GM12801 (cell line): ENCODE measurements around the gene VPS37D.

Source experiments
- TF ChIP-seq, protein P1 (sequence below): IDR thresholded peaks from one replicate; pipeline ENCODE4 v1.5.1; 2011; ENCODE audit warnings: control low read depth; ENCODE audit not compliant: insufficient read length; ENCODE audit errors: extremely low read depth

Gene VPS37D

GRCh38 chr7:73668103-73668885 lies 663 bp downstream of the VPS37D start:
- TF ChIP-seq, protein P1, sequence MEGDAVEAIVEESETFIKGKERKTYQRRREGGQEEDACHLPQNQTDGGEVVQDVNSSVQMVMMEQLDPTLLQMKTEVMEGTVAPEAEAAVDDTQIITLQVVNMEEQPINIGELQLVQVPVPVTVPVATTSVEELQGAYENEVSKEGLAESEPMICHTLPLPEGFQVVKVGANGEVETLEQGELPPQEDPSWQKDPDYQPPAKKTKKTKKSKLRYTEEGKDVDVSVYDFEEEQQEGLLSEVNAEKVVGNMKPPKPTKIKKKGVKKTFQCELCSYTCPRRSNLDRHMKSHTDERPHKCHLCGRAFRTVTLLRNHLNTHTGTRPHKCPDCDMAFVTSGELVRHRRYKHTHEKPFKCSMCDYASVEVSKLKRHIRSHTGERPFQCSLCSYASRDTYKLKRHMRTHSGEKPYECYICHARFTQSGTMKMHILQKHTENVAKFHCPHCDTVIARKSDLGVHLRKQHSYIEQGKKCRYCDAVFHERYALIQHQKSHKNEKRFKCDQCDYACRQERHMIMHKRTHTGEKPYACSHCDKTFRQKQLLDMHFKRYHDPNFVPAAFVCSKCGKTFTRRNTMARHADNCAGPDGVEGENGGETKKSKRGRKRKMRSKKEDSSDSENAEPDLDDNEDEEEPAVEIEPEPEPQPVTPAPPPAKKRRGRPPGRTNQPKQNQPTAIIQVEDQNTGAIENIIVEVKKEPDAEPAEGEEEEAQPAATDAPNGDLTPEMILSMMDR: no peak

DNA sequence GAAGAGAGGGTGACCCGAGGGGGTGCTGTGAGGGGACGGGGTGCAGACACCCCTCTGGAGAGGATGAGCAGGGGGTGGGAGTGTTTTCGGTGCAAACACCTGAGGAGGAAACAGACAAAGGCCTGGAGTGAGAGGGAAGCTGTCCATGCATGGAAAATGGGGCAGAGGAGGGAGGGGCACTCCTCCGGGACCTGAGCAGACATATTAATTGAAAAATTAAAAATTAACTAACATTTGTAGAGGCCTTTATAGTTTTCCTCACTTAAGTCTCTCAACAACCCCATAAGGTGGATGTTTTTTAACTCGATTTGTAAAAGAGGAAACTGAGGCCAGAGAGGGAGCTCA lies 1.2 kb downstream of the VPS37D start:
- TF ChIP-seq, protein P1: no peak

DNA sequence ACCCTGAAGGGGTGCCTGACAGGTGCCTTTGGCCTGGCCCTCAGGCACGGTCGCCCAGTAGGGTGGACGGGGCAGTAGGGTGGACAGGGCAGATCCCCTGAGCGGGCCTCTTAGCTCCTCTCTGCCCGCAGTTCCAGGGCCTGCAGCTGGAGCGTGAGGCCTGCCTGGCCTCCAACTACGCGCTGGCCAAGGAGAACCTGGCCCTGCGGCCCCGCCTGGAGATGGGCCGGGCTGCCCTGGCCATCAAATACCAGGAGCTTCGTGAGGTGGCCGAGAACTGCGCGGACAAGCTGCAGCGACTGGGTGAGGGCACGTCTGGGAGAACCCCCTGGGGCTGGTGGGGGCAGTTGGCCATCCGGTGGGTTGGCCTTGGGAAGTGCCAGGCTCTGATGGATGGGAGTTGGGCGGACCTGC lies 1.7 kb downstream of the VPS37D start:
- TF ChIP-seq, protein P1: no peak

GRCh38 chr7:73669858-73670385 lies 2.3 kb downstream of the VPS37D start:
- TF ChIP-seq, protein P1: no peak

DNA sequence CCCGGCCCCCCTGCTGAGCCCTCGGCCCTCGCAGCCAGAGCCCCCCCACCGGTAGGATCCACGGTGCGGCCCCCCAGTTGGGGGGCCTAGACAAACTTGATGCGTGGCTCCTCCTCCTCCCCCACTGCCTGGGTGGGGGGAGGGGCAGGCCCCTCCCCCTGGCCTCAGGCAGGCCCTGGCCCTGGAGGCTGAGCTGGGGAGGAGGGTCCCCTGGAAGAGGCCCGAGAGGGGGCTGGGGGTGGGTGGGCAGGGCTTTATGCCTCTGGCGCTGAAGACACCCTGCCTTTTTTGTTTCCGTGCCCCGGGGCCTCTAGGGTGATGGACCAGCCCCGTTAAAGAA lies 3.7 kb downstream of the VPS37D start:
- TF ChIP-seq, protein P1: no peak

DNA sequence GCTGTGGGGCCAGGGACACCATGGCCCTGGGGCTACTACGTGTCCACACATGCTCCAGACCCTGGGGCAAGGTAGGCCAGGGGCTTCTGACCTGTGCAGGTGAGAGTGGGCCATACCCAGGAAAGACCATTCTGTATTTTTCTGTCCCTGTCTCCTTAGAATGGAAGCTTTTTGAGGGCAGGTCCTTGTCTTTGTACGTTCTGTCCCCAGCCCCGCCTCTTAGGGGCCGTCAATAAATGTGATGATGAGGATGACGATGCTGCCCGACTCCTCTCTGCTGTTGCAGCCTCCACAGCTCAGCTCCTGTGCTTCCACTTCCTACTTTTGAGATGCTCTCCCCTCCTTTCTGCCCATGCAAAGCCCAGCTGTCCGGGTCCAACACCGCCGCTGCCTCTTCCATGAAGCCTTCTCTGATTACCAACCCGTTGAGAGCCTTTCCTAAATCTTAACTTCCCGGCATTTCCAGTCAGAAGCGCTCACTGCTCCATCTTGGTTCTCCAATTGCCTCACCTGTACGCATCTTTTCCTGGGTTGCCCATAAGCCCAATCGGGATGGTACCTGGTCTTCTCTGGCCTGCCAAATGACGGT lies 4.3 kb downstream of the VPS37D start:
- TF ChIP-seq, protein P1: no peak

DNA sequence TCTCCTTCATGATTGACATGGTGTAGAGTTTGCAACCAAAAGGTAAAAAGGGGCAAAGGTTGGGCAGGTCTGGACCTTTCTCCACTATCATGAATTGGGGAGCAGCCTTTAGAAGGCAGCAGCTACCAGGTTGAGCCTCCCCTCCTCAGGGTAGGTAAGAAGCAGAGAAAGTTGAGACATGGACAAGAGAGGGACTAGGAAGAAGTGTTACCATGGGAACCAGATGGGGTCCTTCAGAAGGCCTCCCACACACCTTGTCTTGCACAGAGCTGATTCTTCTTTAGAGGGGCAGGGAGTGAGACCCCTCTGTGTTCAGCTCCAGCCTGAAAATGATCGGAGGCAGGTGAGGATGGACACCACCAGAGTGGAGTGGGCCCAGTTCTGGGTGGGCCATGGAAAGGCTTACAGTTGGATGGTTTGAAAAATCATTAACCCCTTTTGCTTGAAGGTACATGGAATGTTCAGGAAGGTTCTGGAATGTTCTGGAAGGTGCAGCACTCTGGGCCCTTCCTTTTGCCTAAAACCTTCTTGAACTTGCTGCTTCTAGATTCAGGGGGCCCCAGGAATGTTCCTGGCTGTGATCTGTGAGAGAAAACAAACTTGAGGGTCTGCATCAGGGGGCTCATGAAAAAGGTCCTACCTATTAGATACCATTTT lies 7.0 kb downstream of the VPS37D start:
- TF ChIP-seq, protein P1: no peak
